Ectodermal cell (in vitro differentiated cells): ENCODE results near the gene VMA21. TPM values are rescaled to one million over a fixed set of nuclear protein-coding genes. Genes with fewer than 3 reads are reported as not detected.
A peak's percentile ranks its signal among the peaks of the same experiment; 100 is the strongest.

Experiments used
- H3K27ac ChIP-seq: 2 replicates; pipeline ENCODE4 v1.7.0; 2013; ENCODE audit warnings: mild to moderate bottlenecking, low read depth, low read length; ENCODE audit not compliant: insufficient read depth, poor library complexity, severe bottlenecking
- H3K27me3 ChIP-seq: 2 replicates; pipeline ENCODE4 v1.7.0; 2013; ENCODE audit warnings: mild to moderate bottlenecking, low read length; ENCODE audit not compliant: insufficient read depth, control insufficient read depth, poor library complexity, severe bottlenecking
- H3K36me3 ChIP-seq: one replicate; pipeline ENCODE4 v1.7.0; 2013; ENCODE audit warnings: low read length; ENCODE audit not compliant: control insufficient read depth, insufficient read depth
- H3K4me1 ChIP-seq: one replicate; pipeline ENCODE4 v1.7.0; 2013; ENCODE audit warnings: low read length; ENCODE audit not compliant: control insufficient read depth, insufficient read depth
- H3K4me3 ChIP-seq: 2 replicates; pipeline ENCODE4 v1.7.0; 2013; ENCODE audit warnings: low read depth, low read length, control low read depth; ENCODE audit not compliant: insufficient read depth
- H3K9me3 ChIP-seq: 2 replicates; pipeline ENCODE4 v1.7.0; 2013; ENCODE audit warnings: mild to moderate bottlenecking, low read length, moderate library complexity; ENCODE audit not compliant: control insufficient read depth
- WGBS, 2 experiments: methylation state at CpG; one replicate each; pipeline ENCODE4 v1.1.7; 2013; ENCODE audit warnings: missing lambda C conversion rate in 2 of 2; 5-methylcytosine and 5-hydroxymethylcytosine counted together
- polyA plus RNA-seq, 4 experiments: library from polyadenylated mRNA; stranded (reverse); fragments of 50-300 nt; gene quantifications; one replicate each; pipeline ENCODE4 v1.2.3, GENCODE V29; 2013

The VMA21 gene, protein sequence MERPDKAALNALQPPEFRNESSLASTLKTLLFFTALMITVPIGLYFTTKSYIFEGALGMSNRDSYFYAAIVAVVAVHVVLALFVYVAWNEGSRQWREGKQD
- 63.0 TPM for polyA plus RNA-seq (2013, experiment 1 of 4)
- 64.3 TPM for polyA plus RNA-seq (2013, experiment 2 of 4)
- polyA plus RNA-seq (2013, experiment 3 of 4), result 34.2 TPM
- polyA plus RNA-seq (2013, experiment 4 of 4), result 32.2 TPM

DNA sequence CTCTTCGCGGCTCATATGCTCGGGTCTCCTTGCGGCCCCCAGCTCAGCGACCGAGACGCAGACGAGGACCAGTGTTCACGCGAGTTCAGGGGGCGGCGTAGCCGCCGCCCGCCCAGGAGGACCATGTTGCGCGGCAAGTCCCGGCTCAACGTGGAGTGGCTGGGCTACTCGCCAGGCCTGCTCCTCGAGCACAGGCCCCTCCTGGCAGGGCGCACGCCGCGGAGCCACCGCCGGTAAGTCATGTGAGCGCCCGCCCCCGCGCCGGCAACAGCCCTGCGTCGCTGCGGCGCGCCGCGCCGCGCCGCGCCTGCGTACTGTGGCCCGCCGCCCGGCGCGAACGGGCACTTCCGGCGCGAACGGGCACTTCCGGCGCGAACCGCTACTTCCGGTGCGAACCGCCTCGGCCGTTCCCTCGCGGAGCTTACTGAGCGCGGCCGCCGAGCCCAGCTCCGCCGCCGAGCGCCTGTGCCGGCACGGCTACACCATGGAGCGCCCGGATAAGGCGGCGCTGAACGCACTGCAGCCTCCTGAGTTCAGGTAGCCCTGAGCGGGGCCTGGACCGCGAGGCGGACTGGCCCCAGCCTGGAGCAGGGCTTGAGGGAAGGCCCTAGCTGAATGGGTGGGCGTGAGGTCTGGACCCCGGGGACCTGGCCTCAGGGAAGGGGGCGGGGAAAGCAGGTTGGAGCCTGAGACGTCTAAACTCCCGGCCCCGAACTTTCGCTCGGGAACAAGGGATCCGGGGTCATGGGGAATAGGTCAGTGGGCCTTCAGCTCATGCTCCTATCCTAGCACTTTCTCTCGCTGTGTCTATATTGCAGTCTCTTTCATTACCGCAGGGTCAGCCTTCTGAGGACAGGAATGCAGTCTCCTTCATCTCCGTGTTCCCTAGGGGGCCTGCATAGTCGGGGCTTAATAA is at the start of gene VMA21:
Gene VMA21 (plus strand): TSS at position 382 of the 916 bp plus-strand sequence. CDS start 103 bp downstream, at position 485.
- Histone ChIP-seq H3K27ac (peak within 1 kb of the TSS; percentile 88), H3K4me3 (peak within 1 kb of the TSS; percentile 72), H3K36me3 (no peaks in the 10 kb centered on the region), H3K9me3 (no peaks in the 10 kb centered on the region), H3K4me1 (no peaks in the 10 kb centered on the region), H3K27me3 (no peaks in the 10 kb centered on the region)
- WGBS, 2 experiments, result 1% methylated on average over 96 to 97 of the region's 97 CpGs

DNA sequence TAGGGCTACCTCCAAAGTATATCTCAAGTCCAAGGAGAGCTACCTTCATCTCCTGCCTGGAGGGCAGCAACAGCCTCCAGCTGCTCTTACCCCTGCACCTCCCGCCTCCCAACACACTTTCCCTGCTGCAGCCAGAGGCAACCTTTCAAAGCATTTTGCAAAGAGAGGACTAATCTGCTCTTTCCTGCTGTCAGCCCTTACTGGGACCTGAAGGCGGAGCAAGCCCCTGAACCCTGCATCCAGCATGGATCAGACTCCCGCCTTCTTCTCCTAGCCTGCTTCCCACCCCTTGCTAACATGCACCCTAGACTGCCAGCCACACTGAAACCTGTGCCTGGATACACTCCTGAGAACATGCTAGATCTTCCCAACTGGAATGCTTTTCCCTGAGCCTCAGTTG is 37.7 kb upstream of the VMA21 start:
- Histone ChIP-seq H3K27me3 (peaks cover 9% of the 10 kb centered on the region), H3K9me3 (no peaks in the 10 kb centered on the region), H3K4me3 (no peak overlapping the region), H3K27ac (no peak overlapping the region), H3K4me1 (no peaks in the 10 kb centered on the region), H3K36me3 (no peaks in the 10 kb centered on the region)
- 11 to 14% methylated on average over 3 of the region's 3 CpGs for WGBS, 2 experiments

DNA sequence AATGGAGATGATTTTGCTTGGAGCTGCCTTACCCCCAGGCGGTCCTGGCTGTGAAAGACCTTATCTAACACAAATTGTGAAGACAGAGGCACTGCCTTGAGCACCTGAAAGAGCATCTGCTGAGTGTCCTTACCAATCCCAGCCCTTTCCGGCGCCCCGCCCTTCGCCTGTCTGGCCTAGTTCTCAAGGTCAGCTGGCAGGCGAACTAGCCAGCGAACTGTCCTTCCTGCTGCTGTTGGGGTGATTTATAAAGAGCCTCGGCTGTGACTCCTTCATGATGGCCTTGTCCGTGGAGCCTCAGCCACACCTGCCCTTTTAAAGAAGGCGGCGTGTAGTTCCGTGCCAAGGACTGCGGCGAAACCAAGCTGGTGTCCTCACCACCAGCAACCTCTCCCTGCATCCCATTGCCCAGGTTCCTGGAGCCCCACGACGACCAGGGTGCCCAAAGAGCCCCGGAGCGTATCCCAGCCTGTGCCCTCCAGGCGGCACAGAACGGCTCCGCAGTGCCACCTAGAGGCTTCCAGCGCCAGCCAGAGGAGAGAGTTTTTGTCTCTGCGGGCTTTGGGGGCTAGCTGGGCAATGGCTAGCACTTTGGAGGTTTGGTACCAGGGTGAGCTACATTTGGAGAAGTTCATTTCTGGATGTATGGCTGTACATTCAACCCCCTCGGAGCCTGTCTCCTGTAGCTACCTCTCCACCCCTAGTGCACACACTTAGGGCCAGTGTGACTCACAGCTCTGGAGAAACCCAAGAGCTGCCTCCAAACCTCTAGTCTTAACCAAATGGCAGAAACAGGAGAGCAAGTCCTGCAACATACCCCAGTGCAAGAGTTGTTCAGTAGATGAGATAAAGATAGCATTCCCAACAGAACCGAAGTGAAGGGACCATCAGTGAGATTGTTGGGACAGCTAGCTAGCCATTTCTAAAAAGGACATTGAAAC is 36.8 kb upstream of the VMA21 start:
- 12% methylated on average over 25 of the region's 25 CpGs for WGBS, 2 experiments
- no peak overlapping the region for H3K27ac ChIP-seq

DNA sequence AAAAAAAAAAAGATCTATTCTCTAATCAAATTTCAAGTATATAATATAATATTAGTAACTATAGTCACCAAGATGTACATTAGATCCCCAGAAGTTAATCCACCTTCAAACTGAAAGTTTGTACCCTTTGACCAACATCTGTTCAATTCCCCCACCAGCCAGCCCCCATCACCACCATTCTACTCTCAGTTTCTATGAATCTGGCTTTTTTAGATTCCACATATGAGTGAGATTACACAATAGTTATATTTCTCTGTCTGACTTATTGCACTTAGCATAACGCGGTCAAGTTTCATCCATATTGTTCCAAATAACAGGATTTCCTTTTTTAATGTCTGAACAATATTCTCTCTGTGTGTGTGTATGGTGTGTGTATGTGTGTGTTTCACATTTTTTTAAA is 33.7 kb upstream of the VMA21 start:
- no peak overlapping the region for H3K4me3 ChIP-seq
- peaks cover 9% of the 10 kb centered on the region for H3K27me3 ChIP-seq
- WGBS, 2 experiments, result no CpG with 5 or more reads among the region's 2 CpGs
- no peak overlapping the region for H3K27ac ChIP-seq
- H3K4me1 ChIP-seq, result no peaks in the 10 kb centered on the region
- no peaks in the 10 kb centered on the region for H3K9me3 ChIP-seq
- no peaks in the 10 kb centered on the region for H3K36me3 ChIP-seq

More for the DNA sequence above, 36.8 kb upstream of the VMA21 start:
- peaks cover 9% of the 10 kb centered on the region for H3K27me3 ChIP-seq
- H3K4me1 ChIP-seq, result no peaks in the 10 kb centered on the region
- no peaks in the 10 kb centered on the region for H3K36me3 ChIP-seq
- no peak overlapping the region for H3K4me3 ChIP-seq
- no peaks in the 10 kb centered on the region for H3K9me3 ChIP-seq

DNA sequence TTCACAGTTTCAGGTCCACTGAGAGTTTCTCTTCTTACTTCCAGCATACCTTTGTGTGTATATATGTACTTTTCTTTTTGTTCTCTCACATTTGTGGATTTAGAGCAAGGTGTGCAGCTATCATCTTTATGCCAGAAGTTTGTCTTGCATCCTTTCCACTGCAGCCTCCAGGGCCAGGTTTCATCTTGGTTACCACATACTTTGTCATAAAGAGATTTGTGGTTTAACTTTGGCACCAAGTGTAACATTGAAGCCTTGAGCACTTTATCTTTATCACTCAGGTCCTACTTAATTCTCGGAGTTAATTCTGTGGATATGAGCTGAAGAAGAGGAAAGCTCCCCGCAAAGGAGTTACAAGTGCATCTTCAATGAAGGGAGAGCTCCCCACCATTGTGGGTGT is 31.4 kb upstream of the VMA21 start:
- WGBS, 2 experiments, result 100% methylated on average over 1 to 2 of the region's 2 CpGs

DNA sequence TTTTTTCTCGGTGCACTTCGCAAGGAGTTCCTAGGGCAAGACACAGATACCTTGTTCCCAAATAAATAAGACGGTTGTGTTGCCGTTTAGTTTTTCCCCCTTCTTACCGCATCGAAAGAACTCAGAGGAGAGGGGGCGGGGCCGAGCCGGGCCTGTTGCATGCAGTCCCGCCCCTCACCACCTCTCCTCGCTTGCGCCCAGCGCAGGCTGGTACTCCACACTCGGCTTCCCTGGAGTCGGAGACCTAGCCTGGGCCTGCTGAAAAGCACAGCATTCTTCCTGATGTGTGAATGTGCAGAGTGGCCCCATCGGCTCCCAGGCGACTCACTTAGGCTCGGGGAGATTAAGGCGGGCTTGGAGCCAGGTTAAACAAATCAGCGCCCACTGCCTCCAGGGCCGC is 26.1 kb upstream of the VMA21 start:
- no peaks in the 10 kb centered on the region for H3K9me3 ChIP-seq
- H3K4me1 ChIP-seq, result no peaks in the 10 kb centered on the region
- H3K4me3 ChIP-seq, result no peak overlapping the region
- WGBS, 2 experiments, result 47 to 51% methylated on average over 21 of the region's 21 CpGs
- H3K27me3 ChIP-seq, result no peaks in the 10 kb centered on the region
- no peak overlapping the region for H3K27ac ChIP-seq
- H3K36me3 ChIP-seq, result no peaks in the 10 kb centered on the region

More for the DNA sequence above, 31.4 kb upstream of the VMA21 start:
- H3K36me3 ChIP-seq, result no peaks in the 10 kb centered on the region
- no peaks in the 10 kb centered on the region for H3K27me3 ChIP-seq
- H3K9me3 ChIP-seq, result no peaks in the 10 kb centered on the region
- H3K27ac ChIP-seq, result no peak overlapping the region
- no peak overlapping the region for H3K4me3 ChIP-seq
- H3K4me1 ChIP-seq, result no peaks in the 10 kb centered on the region

DNA sequence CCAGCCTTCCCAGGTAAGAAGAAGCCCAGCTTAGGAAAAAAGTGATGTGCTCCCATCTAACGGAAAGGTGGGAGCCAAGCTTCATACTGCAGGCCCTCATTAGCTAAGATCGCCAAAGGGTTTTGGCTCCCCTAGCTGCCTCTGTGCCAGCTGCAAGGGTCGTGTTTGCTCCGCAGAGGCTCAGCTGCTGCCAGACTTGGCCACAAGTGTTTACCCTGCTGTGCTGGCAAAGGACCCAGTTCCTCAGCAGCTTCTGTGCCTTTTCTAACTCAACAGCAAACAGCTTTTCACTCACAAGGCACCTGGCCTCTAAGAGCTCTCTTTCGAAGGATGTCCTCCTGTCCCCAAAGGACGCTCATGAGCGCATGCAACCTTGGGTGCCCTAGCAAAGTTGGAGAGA is 12.2 kb upstream of the VMA21 start:
- Histone ChIP-seq H3K27me3 (no peaks in the 10 kb centered on the region), H3K27ac (no peak overlapping the region), H3K4me3 (no peak overlapping the region), H3K4me1 (no peaks in the 10 kb centered on the region), H3K9me3 (no peaks in the 10 kb centered on the region), H3K36me3 (no peaks in the 10 kb centered on the region)
- WGBS, 2 experiments, result 81 to 82% methylated on average over 7 of the region's 7 CpGs

DNA sequence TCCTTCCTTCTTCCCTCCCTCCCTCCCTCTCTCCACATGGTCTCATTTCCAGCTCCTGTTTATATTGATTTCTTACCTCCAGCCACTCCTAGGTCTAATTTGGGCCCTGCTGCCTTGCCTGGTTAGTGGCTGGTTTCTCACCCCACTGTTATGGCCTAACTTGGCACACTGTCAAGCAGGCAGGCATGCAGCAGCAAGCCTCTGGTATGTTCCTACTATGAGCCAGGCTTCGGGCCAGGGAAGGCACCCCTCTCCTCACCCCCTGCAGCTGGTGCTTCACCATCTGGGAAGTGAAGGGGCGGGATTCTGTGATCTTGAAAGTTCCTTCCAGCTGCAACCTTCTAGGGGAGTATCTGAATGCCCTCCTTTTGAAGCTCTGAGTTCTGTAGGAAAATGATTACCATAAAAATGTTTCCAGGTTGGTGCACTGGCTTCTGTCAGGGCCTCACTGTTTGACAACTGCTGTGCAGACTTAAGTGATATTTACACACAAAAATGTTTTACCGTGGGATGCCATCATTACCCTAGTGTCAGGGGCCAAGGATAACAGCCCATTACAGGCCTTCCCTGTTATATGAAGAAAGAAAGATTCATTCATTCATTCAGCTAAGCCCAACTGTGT is 10.1 kb upstream of the VMA21 start:
- H3K4me1 ChIP-seq, result no peaks in the 10 kb centered on the region
- no peak overlapping the region for H3K27ac ChIP-seq
- H3K9me3 ChIP-seq, result no peaks in the 10 kb centered on the region
- WGBS, 2 experiments, result 91 to 97% methylated on average over 2 to 3 of the region's 3 CpGs
- H3K27me3 ChIP-seq, result no peaks in the 10 kb centered on the region
- H3K36me3 ChIP-seq, result no peaks in the 10 kb centered on the region
- no peak overlapping the region for H3K4me3 ChIP-seq

DNA sequence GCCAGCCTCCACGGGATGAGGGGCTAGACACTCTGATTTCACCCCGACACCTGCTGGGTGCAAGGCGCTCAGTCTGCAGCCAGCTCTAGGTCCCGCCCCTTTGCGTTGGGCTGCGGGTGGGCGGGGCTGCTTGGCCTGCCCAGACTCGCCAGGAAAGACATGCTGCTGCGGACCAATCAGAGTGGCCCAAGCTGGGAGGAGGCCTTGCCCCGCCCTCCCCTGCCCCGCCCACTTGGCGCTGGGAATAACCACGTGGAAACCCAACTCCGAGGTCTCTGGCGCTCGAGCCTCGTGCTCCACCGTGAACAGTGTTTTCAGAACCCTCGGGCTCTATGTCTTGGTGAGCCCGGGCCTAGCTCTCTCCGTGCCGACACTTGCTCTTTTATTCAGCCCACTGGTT is 5.3 kb upstream of the VMA21 start:
- no peaks in the 10 kb centered on the region for H3K36me3 ChIP-seq
- H3K27ac ChIP-seq, result no peak overlapping the region
- no peaks in the 10 kb centered on the region for H3K4me1 ChIP-seq
- 91 to 93% methylated on average over 22 of the region's 22 CpGs for WGBS, 2 experiments
- no peaks in the 10 kb centered on the region for H3K9me3 ChIP-seq
- H3K4me3 ChIP-seq, result no peak overlapping the region
- H3K27me3 ChIP-seq, result no peaks in the 10 kb centered on the region
